Astrocyte of the cerebellum (primary cell): ENCODE data around the gene DHCR24.

ENCODE experiments used
- DNase-seq: peaks from one replicate; pipeline ENCODE4 v3.0.0-alpha.2; 2011; ENCODE audit warnings: low read depth
- H3K4me3 ChIP-seq: 2 replicates; pipeline ENCODE4 v1.5.1; 2011; ENCODE audit warnings: mild to moderate bottlenecking, low read depth, low read length, moderate library complexity
- CTCF ChIP-seq: IDR thresholded peaks from 2 replicates; pipeline ENCODE4 v1.5.1; 2012; ENCODE audit warnings: low read length, low read depth, moderate library complexity, mild to moderate bottlenecking; ENCODE audit errors: missing control alignments
- in situ Hi-C: cut with HindIII; loops from 2 replicates; pipeline ENCODE4 v1.10.0; 2017; ENCODE audit warnings: low sequenced_read_pairs

Gene DHCR24

GRCh38 chr1:54846301-54846700 is 40.7 kb downstream of the DHCR24 start:
- in situ Hi-C loops, result no loop called here
- no peak for DNase-seq

GRCh38 chr1:54845772-54846171 is 41.2 kb downstream of the DHCR24 start:
- in situ Hi-C loops, result no loop called here
- no peak for TF ChIP-seq CTCF
- no peak overlapping the region for H3K4me3 ChIP-seq
- no peak for DNase-seq

More at GRCh38 chr1:54846301-54846700, 40.7 kb downstream of the DHCR24 start:
- no peak for TF ChIP-seq CTCF
- no peak overlapping the region for H3K4me3 ChIP-seq

DNA sequence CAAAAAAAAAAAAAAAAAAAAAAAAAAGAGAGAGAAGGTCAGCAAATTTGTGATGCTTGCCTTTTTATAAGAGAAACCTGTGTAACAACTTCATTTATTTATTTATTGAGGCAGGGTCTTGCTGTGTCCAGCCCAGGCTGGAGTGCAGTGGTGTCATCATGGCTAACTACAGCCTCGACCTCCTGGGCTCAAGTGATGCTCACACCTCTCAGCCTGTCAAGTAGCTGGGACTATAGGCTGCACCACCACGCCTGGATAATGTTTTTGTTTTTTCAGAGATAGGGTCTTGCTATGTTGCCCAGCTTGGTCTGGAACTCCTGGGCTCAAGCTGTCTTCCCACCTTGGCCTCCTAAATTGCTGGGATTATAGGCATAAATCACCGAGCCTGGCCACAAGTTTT is 42.4 kb downstream of the DHCR24 start:
- no peak for DNase-seq
- in situ Hi-C loops, result no loop called here
- H3K4me3 ChIP-seq, result no peak overlapping the region
- TF ChIP-seq CTCF, result no peak

DNA sequence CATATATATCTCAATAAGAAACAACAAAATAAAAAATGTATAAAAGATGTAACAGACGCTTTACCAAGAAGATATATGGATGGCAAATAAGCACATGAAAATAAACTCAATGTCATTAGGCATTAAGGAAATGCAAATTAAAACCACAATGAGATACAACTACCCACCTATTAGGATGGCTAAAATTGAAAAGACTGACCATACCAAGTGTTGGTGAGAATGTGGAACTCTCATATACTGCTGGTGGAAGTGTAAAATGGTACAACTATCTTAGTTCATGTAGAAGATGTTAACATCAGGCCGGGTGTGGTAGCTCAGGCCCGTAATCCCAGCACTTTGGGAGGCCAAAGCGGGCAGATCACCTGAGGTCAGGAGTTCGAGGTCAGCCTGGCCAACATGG is 43.5 kb downstream of the DHCR24 start:
- no peak for TF ChIP-seq CTCF
- in situ Hi-C loops, result no loop called here
- no peak for DNase-seq
- no peak overlapping the region for H3K4me3 ChIP-seq

- no peak for TF ChIP-seq CTCF
- DNase-seq, result no peak
- in situ Hi-C loops, result no loop called here
- no peak overlapping the region for H3K4me3 ChIP-seq
Measured at GRCh38 chr1:54842963-54843362, 44.0 kb downstream of the DHCR24 start.

DNA sequence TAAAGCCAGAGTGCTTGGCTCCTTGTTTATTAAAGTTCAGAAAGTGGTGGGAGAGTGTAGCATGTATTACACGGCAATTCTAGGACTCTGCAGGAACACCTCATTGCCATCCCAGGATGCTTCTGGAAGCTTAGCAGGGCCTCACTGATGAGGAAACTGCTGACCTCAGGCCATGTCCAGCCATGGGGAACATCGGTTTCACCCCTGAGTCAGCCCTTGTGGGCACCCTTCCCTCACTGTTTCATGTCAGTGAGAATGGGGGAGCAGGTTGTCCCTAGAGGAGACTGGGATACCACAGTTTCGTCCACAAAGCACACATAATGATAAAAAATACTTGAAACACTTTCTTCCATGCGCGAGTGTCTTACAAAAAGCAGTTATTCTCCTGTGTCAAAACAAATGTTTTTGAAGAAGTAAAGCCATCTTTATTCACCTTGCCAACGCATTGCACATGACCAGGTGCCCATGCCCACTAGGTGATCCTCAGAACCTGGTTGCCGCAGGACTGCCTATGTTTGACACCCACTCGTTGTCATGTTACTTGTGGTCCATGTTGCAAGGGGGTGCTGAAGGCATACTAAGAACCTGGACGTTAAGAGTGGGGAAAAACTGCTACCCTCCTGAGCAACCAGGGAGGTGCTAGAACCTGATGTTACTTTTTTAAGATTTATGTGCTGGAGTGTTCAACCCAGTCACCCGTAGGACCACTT is 44.6 kb downstream of the DHCR24 start:
- in situ Hi-C loops, result no loop called here
- no peak for TF ChIP-seq CTCF
- no peak overlapping the region for H3K4me3 ChIP-seq
- DNase-seq, result no peak
